Keratinocyte (primary cell): ENCODE data around the gene PPP1R13L. TPM values are rescaled to one million over a fixed set of nuclear protein-coding genes. Genes with fewer than 3 reads are reported as not detected.

ENCODE experiments used
- DNase-seq: peaks from one replicate; pipeline ENCODE4 v3.0.0-alpha.2; 2011; ENCODE audit warnings: low read depth, missing footprints, low spot score
- FAIRE-seq: peaks from 2 replicates; lab custom pipeline; 2011; peaks lifted over from hg19 to GRCh38; lab: Jason Lieb, UNC
- H2AFZ ChIP-seq: 2 replicates; pipeline ENCODE4 v1.6.0; 2012; ENCODE audit warnings: low read length, control low read depth, inconsistent platforms; ENCODE audit not compliant: control insufficient read depth
- H3K27ac ChIP-seq: 2 replicates; pipeline ENCODE4 v1.5.1; 2011; ENCODE audit warnings: low read length; ENCODE audit not compliant: control insufficient read depth, insufficient read depth
- H3K27me3 ChIP-seq: 3 replicates; pipeline ENCODE4 v1.6.0; 2011; ENCODE audit warnings: low read length; ENCODE audit not compliant: control insufficient read depth, insufficient read depth; ENCODE audit errors: extremely low read depth
- H3K36me3 ChIP-seq, 2 experiments: 2 replicates in 1 of 2; 3 replicates in 1 of 2; pipeline ENCODE4 v1.5.1; 2011; ENCODE audit warnings: low read length in 2 of 2, mild to moderate bottlenecking in 1 of 2; ENCODE audit not compliant: control insufficient read depth in 2 of 2, insufficient read depth in 2 of 2; ENCODE audit errors: extremely low read depth in 1 of 2
- H3K4me1 ChIP-seq: 3 replicates; pipeline ENCODE4 v1.5.1; 2011; ENCODE audit warnings: low read length; ENCODE audit not compliant: control insufficient read depth, insufficient read depth; ENCODE audit errors: extremely low read depth
- H3K4me2 ChIP-seq: 3 replicates; pipeline ENCODE4 v1.6.0; 2011; ENCODE audit warnings: low read depth, low read length; ENCODE audit not compliant: control insufficient read depth, insufficient read depth; ENCODE audit errors: extremely low read depth
- H3K4me3 ChIP-seq, 3 experiments: fragments of 200-600 bp in 1 of 3; sonication (generic) in 1 of 3; 2 replicates in 2 of 3; 3 replicates in 1 of 3; pipeline ENCODE4 v1.5.1; 2011 to 2016; ENCODE audit warnings: low read length in 3 of 3, mild to moderate bottlenecking in 3 of 3, control low read depth in 2 of 3, inconsistent platforms in 1 of 3, low read depth in 1 of 3, mixed read lengths in 1 of 3, mixed run types in 1 of 3, moderate library complexity in 1 of 3; ENCODE audit not compliant: control insufficient read depth in 2 of 3, insufficient read depth in 2 of 3; ENCODE audit errors: extremely low read depth in 1 of 3
- H3K79me2 ChIP-seq: 2 replicates; pipeline ENCODE4 v1.6.0; 2012; ENCODE audit warnings: low read length; ENCODE audit not compliant: control insufficient read depth, insufficient read depth
- H3K9ac ChIP-seq: 3 replicates; pipeline ENCODE4 v1.6.0; 2011; ENCODE audit warnings: low read length; ENCODE audit not compliant: control insufficient read depth, insufficient read depth; ENCODE audit errors: extremely low read depth
- H3K9me1 ChIP-seq: 3 replicates; pipeline ENCODE4 v1.6.0; 2011; ENCODE audit warnings: low read length; ENCODE audit not compliant: control insufficient read depth, insufficient read depth; ENCODE audit errors: extremely low read depth
- H3K9me3 ChIP-seq: 2 replicates; pipeline ENCODE4 v1.5.1; 2012; ENCODE audit warnings: low read depth, low read length; ENCODE audit not compliant: control insufficient read depth
- H4K20me1 ChIP-seq: 3 replicates; pipeline ENCODE4 v1.6.0; 2011; ENCODE audit warnings: low read length; ENCODE audit not compliant: control insufficient read depth, insufficient read depth; ENCODE audit errors: extremely low read depth
- CTCF ChIP-seq, 3 experiments: IDR thresholded peaks in 1 of 3; conservative IDR thresholded peaks in 1 of 3; optimal IDR thresholded peaks in 1 of 3; 2 replicates in 2 of 3; 3 replicates in 1 of 3; pipeline versions ENCODE3 to v1.5.1; 2011; ENCODE audit warnings: low read length in 3 of 3, mild to moderate bottlenecking in 3 of 3, moderate library complexity in 2 of 3, control low read depth in 1 of 3, inconsistent platforms in 1 of 3; ENCODE audit not compliant: insufficient read depth in 2 of 3; ENCODE audit errors: extremely low read depth in 1 of 3
- EZH2 ChIP-seq: IDR thresholded peaks from one replicate; pipeline ENCODE4 v1.6.1; 2012; ENCODE audit warnings: inconsistent platforms, mild to moderate bottlenecking, low read length, moderate library complexity
- dilution Hi-C: fragments of 300-500 bp; cut with MboI; formaldehyde crosslinking; loops from one replicate; pipeline ENCODE4 v1.7.0; 2020; ENCODE audit warnings: low sequenced_read_pairs; ENCODE audit not compliant: extremely low pct_ligation_motif_present
- polyA plus RNA-seq, 5 experiments: library from polyadenylated mRNA; depleted of rRNA in 3 of 5; stranded (reverse) in 3 of 5; stranded (forward) in 1 of 5; unstranded in 1 of 5; fragments of >200 nt; gene quantifications; 1 replicate in 1 of 5; 2 replicates in 3 of 5; 3 replicates in 1 of 5; pipeline versions ENCODE4 v1.2.1 to v1.2.3, GENCODE V29; 2011 to 2012; ENCODE audit warnings: missing spikeins in 2 of 5, low read depth in 1 of 5, low replicate concordance in 1 of 5

Gene PPP1R13L
- polyA plus RNA-seq, 1 donor (not counting 4 experiments of a cell fraction or from before 2014, with no cell fraction given): 31.2 TPM

- H3K4me1 ChIP-seq: peaks cover 16% of the 10 kb centered on the region
- TF ChIP-seq CTCF (optimal IDR thresholded peaks at IDR 0.05 in 1 of 3, IDR thresholded peaks at IDR 0.05 in 1 of 3, conservative IDR thresholded peaks at IDR 0.05 in 1 of 3; ENCODE audit: extremely low read depth in 1 of 3, insufficient read depth in 2 of 3, low read length in 3 of 3) (no peak), EZH2 (no peak)
- no peak overlapping the region for H3K4me3 ChIP-seq
- dilution Hi-C loops: no loop called here
- peaks cover 64% of the 10 kb centered on the region for H3K79me2 ChIP-seq
- H3K4me2 ChIP-seq: no peak overlapping the region
- no peak overlapping the region for H3K9ac ChIP-seq
- H3K36me3 ChIP-seq: peaks cover 44 to 52% of the 10 kb centered on the region in 2 experiments
- H3K27ac ChIP-seq: no peak overlapping the region
- FAIRE-seq (no peak), DNase-seq (no peak)
- no peak overlapping the region for H2AFZ ChIP-seq
- H3K9me1 ChIP-seq: no peaks in the 10 kb centered on the region
- H4K20me1 ChIP-seq: no peaks in the 10 kb centered on the region
- H3K27me3 ChIP-seq: no peaks in the 10 kb centered on the region
- no peaks in the 10 kb centered on the region for H3K9me3 ChIP-seq
Observed at GRCh38 chr19:45418802-45419201, 13.9 kb upstream of the PPP1R13L start.

GRCh38 chr19:45417151-45417550, 12.3 kb upstream of the PPP1R13L start:
- H3K27ac ChIP-seq: no peak overlapping the region
- H3K27me3 ChIP-seq: no peaks in the 10 kb centered on the region
- peaks cover 50 to 62% of the 10 kb centered on the region in 2 experiments for H3K36me3 ChIP-seq
- no peak overlapping the region for H3K9ac ChIP-seq
- no peak overlapping the region for H3K4me2 ChIP-seq
- no peak overlapping the region for H2AFZ ChIP-seq
- peaks cover 54% of the 10 kb centered on the region for H3K79me2 ChIP-seq
- dilution Hi-C loops: no loop called here
- no peak for DNase-seq
- no peak overlapping the region for H3K4me3 ChIP-seq
- H4K20me1 ChIP-seq: no peaks in the 10 kb centered on the region
- TF ChIP-seq EZH2 (no peak), CTCF (optimal IDR thresholded peaks at IDR 0.05 in 1 of 3, IDR thresholded peaks at IDR 0.05 in 1 of 3, conservative IDR thresholded peaks at IDR 0.05 in 1 of 3; ENCODE audit: extremely low read depth in 1 of 3, insufficient read depth in 2 of 3, low read length in 3 of 3) (no peak)
- H3K4me1 ChIP-seq: peaks cover 14% of the 10 kb centered on the region
- no peaks in the 10 kb centered on the region for H3K9me3 ChIP-seq
- no peaks in the 10 kb centered on the region for H3K9me1 ChIP-seq
- FAIRE-seq: no peak
